Smooth muscle cell (in vitro differentiated cells): ENCODE measurements around the gene GPR160. TPM values are rescaled to one million over a fixed set of nuclear protein-coding genes. Genes with fewer than 3 reads are reported as not detected.

ENCODE experiments used
- DNase-seq: peaks from one replicate; lab custom pipeline; 2025; ENCODE audit not compliant: unreplicated experiment; lab: John Stamatoyannopoulos, UW
- H2AFZ ChIP-seq: fragments of 200-600 bp; sonication (generic); 2 replicates; pipeline ENCODE4 v1.6.0; 2016; ENCODE audit warnings: antibody characterized with exemption, low read depth, mild to moderate bottlenecking
- H3F3A ChIP-seq: fragments of 200-600 bp; sonication (generic); 2 replicates; pipeline ENCODE4 v1.6.0; 2017; ENCODE audit warnings: antibody characterized with exemption, low read depth
- H3K27ac ChIP-seq: fragments of 200-600 bp; sonication (generic); 2 replicates; pipeline ENCODE4 v1.5.1; 2016; ENCODE audit warnings: low read depth, mild to moderate bottlenecking
- H3K27me3 ChIP-seq: fragments of 200-600 bp; sonication (generic); 2 replicates; pipeline ENCODE4 v1.6.1; 2016; ENCODE audit warnings: low read depth, mild to moderate bottlenecking
- H3K36me3 ChIP-seq: fragments of 200-600 bp; sonication (generic); 2 replicates; pipeline ENCODE4 v1.5.1; 2016; ENCODE audit warnings: low read depth
- H3K4me1 ChIP-seq: fragments of 200-600 bp; sonication (generic); 2 replicates; pipeline ENCODE4 v1.5.1; 2016; ENCODE audit warnings: low read depth
- H3K4me2 ChIP-seq: fragments of 200-600 bp; sonication (generic); 2 replicates; pipeline ENCODE4 v1.6.0; 2016; ENCODE audit warnings: mild to moderate bottlenecking
- H3K4me3 ChIP-seq: fragments of 200-600 bp; sonication (generic); 2 replicates; pipeline ENCODE4 v1.5.1; 2016; ENCODE audit warnings: mild to moderate bottlenecking
- H3K79me2 ChIP-seq: fragments of 200-600 bp; sonication (generic); 2 replicates; pipeline ENCODE4 v1.6.0; 2016; ENCODE audit warnings: low read depth, mild to moderate bottlenecking
- H3K9ac ChIP-seq: fragments of 200-600 bp; sonication (generic); 2 replicates; pipeline ENCODE4 v1.6.0; 2016; ENCODE audit warnings: low read depth
- H3K9me3 ChIP-seq: fragments of 200-600 bp; sonication (generic); replicated peaks from 2 replicates; pipeline ENCODE4 v1.5.1; 2016; ENCODE audit warnings: low read depth
- H4K20me1 ChIP-seq: fragments of 200-600 bp; sonication (generic); 2 replicates; pipeline ENCODE4 v1.6.0; 2016; ENCODE audit warnings: low read depth
- WGBS: methylation state at CpG from one replicate; pipeline ENCODE4 v1.1.7; 2016; ENCODE audit warnings: low lambda C conversion rate; 5-methylcytosine and 5-hydroxymethylcytosine counted together
- polyA plus RNA-seq: library from polyadenylated mRNA; unstranded; fragments of >200 nt; fragmentation: Nextera tagmentation; extraction: Ambion mirVana; gene quantifications from 2 replicates; pipeline ENCODE4 v1.2.1, GENCODE V29; 2016
- total RNA-seq: library from RNA; depleted of rRNA; stranded (reverse); fragments of >200 nt; gene quantifications from 2 replicates; pipeline ENCODE4 v1.2.3, GENCODE V29; 2014
- TF ChIP-seq, protein P1 (sequence below): fragments of 200-600 bp; sonication (generic); IDR thresholded peaks from 2 replicates; pipeline ENCODE4 v1.5.1; 2017; ENCODE audit warnings: borderline replicate concordance, mild to moderate bottlenecking, antibody characterized with exemption; ENCODE audit not compliant: insufficient read depth, poor library complexity, severe bottlenecking

GPR160 gene
- total and polyA plus RNA-seq, 2 experiments from 2014 or later: 0.83 to 2.3 TPM

DNA sequence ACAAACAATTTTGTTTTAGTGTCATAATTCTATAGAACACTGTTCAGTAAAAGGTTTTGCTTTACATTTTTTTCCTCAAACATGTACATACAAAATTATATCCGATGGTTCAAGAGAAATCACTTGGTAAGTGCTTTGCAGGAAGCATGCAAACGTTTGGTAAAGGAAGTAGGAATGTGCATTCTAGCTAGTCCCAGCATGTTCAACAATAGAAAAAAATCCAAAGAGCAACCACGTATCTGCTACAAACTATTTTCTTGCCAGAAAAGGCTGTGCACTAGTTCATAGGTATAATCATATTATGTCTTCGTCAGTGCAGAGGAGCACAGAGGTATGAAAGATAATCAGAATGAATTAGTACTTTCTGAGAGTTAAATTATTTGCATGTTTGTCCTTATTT, 58.0 kb downstream of the GPR160 start:
- no peaks in the 10 kb centered on the region for H3K9me3 ChIP-seq
- no peaks in the 10 kb centered on the region for H3K4me1 ChIP-seq
- TF ChIP-seq, protein P1, sequence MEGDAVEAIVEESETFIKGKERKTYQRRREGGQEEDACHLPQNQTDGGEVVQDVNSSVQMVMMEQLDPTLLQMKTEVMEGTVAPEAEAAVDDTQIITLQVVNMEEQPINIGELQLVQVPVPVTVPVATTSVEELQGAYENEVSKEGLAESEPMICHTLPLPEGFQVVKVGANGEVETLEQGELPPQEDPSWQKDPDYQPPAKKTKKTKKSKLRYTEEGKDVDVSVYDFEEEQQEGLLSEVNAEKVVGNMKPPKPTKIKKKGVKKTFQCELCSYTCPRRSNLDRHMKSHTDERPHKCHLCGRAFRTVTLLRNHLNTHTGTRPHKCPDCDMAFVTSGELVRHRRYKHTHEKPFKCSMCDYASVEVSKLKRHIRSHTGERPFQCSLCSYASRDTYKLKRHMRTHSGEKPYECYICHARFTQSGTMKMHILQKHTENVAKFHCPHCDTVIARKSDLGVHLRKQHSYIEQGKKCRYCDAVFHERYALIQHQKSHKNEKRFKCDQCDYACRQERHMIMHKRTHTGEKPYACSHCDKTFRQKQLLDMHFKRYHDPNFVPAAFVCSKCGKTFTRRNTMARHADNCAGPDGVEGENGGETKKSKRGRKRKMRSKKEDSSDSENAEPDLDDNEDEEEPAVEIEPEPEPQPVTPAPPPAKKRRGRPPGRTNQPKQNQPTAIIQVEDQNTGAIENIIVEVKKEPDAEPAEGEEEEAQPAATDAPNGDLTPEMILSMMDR: no peak
- 83% methylated on average over 4 of the region's 4 CpGs for WGBS
- no peak overlapping the region for H3K4me2 ChIP-seq
- no peak overlapping the region for H3K4me3 ChIP-seq
- no peaks in the 10 kb centered on the region for H3K27me3 ChIP-seq
- H3F3A ChIP-seq: no peaks in the 10 kb centered on the region
- no peak overlapping the region for H2AFZ ChIP-seq
- peaks cover 24% of the 10 kb centered on the region for H3K36me3 ChIP-seq
- H3K27ac ChIP-seq: no peak overlapping the region
- peaks cover 6% of the 10 kb centered on the region for H4K20me1 ChIP-seq
- DNase-seq: no peak
- no peak overlapping the region for H3K9ac ChIP-seq
- no peaks in the 10 kb centered on the region for H3K79me2 ChIP-seq

DNA sequence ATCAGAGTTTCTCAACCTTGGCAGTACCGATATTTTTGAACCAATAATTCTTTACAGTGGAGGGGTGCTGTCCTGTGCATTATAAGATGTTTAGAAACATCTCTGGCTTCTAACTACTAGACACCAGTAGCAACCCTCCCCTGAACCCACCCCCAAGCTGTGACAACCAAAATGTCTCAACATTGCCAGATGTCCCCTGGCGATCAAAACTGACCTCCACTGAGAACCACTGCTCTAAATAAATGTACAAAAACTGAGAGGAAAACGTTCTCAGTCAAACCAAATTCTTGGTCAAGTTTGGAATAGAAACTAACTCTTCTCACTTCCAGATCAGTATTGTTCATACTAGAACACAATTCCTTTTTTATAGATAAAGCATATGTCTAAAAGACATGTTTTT, 58.5 kb downstream of the GPR160 start:
- DNase-seq: no peak
- Histone ChIP-seq H3K4me2 (no peak overlapping the region), H4K20me1 (peaks cover 2% of the 10 kb centered on the region), H2AFZ (no peak overlapping the region), H3K27ac (no peak overlapping the region), H3K79me2 (no peaks in the 10 kb centered on the region), H3K36me3 (peaks cover 25% of the 10 kb centered on the region), H3K27me3 (no peaks in the 10 kb centered on the region), H3K4me1 (no peaks in the 10 kb centered on the region), H3F3A (no peaks in the 10 kb centered on the region), H3K4me3 (no peak overlapping the region), H3K9ac (no peak overlapping the region), H3K9me3 (no peaks in the 10 kb centered on the region)
- 100% methylated on average over 3 of the region's 3 CpGs for WGBS
- TF ChIP-seq, protein P1: no peak

DNA sequence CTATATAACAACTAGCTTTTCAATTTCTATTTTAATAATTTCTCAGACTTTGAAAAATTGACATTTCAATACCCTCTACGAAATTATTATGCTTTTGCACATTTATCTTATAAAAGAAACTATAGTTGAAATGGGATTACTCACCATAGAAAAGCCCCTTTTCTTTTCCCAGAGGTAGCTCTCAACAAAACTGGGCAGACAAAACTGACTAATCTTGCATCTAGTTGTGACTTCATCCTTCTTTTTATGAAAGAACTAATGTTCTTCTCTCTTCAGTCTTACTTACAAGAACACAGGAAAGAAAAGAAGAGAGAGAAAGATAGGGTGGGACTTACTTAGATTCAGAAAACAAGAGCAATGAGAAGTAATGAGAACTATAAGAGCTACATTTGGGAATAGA, 61.0 kb downstream of the GPR160 start:
- Histone ChIP-seq H2AFZ (no peak overlapping the region), H3K27ac (no peak overlapping the region), H3K4me1 (no peaks in the 10 kb centered on the region), H3K9me3 (no peaks in the 10 kb centered on the region), H3K36me3 (peaks cover 37% of the 10 kb centered on the region), H3K4me2 (no peak overlapping the region), H3K4me3 (no peak overlapping the region), H3K79me2 (no peaks in the 10 kb centered on the region), H3K9ac (no peak overlapping the region), H3K27me3 (no peaks in the 10 kb centered on the region), H3F3A (no peaks in the 10 kb centered on the region), H4K20me1 (peaks cover 5% of the 10 kb centered on the region)
- TF ChIP-seq, protein P1: no peak
- DNase-seq: no peak
- whole genome bisulfite sequencing: 93% methylated on average over 1 of the region's 1 CpG

DNA sequence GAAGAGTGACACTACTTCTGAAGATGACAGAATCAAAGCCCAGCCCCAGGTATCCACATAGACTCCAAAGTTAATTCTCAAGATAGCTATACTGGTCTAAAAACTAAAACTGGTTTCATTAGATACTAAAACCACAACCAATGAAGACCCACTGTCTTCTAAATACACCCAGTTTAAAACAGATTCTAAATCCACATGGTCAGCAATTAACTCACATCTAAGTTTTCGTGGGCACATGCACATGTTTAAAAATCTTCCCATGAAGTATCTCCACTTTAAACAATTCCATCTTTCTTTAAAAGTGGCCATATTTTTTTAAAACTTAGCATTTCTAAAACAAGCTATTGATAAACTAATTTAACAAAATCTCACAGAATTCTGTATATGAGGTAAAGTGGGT, 63.1 kb downstream of the GPR160 start:
- Histone ChIP-seq H3K36me3 (peaks cover 42% of the 10 kb centered on the region), H3K27ac (no peak overlapping the region), H3K27me3 (no peaks in the 10 kb centered on the region), H3K4me2 (no peak overlapping the region), H3K9ac (no peak overlapping the region), H3K9me3 (no peaks in the 10 kb centered on the region), H4K20me1 (peaks cover 6% of the 10 kb centered on the region), H2AFZ (no peak overlapping the region), H3K4me1 (no peaks in the 10 kb centered on the region), H3F3A (no peaks in the 10 kb centered on the region), H3K79me2 (no peaks in the 10 kb centered on the region), H3K4me3 (no peak overlapping the region)
- TF ChIP-seq, protein P1: no peak
- DNase-seq: no peak
- 100% methylated on average over 1 of the region's 1 CpG for WGBS
